Esophagus squamous epithelium (tissue), 4 donors: ENCODE measurements around the gene PTCH1.

ENCODE experiments used
- POLR2A ChIP-seq, 4 donors: fragments of 450-650 bp; IDR thresholded peaks; one replicate each; pipeline ENCODE4 v1.6.1; 2017; ENCODE audit warnings: antibody characterized with exemption in 4 of 4, mild to moderate bottlenecking in 4 of 4, moderate library complexity in 3 of 4
- TF ChIP-seq, protein P1 (sequence below), 6 experiments: fragments of 450-650 bp in 4 of 6; fragments of 200-600 bp in 2 of 6; sonication (generic) in 2 of 6; IDR thresholded peaks; one replicate each; pipeline ENCODE4 v1.5.1; 2016 to 2019; ENCODE audit warnings: antibody characterized with exemption in 6 of 6, mild to moderate bottlenecking in 4 of 6, moderate library complexity in 4 of 6

GRCh38 chr9:95449016-95449415 lies 67.8 kb downstream of the PTCH1 start:
- TF ChIP-seq, protein P1, sequence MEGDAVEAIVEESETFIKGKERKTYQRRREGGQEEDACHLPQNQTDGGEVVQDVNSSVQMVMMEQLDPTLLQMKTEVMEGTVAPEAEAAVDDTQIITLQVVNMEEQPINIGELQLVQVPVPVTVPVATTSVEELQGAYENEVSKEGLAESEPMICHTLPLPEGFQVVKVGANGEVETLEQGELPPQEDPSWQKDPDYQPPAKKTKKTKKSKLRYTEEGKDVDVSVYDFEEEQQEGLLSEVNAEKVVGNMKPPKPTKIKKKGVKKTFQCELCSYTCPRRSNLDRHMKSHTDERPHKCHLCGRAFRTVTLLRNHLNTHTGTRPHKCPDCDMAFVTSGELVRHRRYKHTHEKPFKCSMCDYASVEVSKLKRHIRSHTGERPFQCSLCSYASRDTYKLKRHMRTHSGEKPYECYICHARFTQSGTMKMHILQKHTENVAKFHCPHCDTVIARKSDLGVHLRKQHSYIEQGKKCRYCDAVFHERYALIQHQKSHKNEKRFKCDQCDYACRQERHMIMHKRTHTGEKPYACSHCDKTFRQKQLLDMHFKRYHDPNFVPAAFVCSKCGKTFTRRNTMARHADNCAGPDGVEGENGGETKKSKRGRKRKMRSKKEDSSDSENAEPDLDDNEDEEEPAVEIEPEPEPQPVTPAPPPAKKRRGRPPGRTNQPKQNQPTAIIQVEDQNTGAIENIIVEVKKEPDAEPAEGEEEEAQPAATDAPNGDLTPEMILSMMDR (IDR thresholded peaks at IDR 0.05), result no peak
- no peak for TF ChIP-seq POLR2A (IDR thresholded peaks at IDR 0.05)
